ENCODE results near the gene NRM.
"Not testable (repeated sequence)": the region's sequence is repeated elsewhere in the genome, so short reads cannot be mapped to it uniquely, and the experiment has no call there.

NRM gene

GRCh38 chr6:30722025-30722279 lies 31.2 kb upstream of the NRM start:
- peak in 4 of 42 donors; percentile 4 to 45 (median 22) for DNase-seq

GRCh38 chr6:30721198-30722024 lies 30.6 kb upstream of the NRM start:
- intact Hi-C loops (cut with DNase I), result loop anchor here (1.0 to 5.0 kb wide), 2 partner anchors 42 to 104 kb away; partner anchors contain the start of genes MRPS18B and PPP1R10
- peak; percentile 70 to 97 (median 91) for DNase-seq

More at GRCh38 chr6:30722025-30722279, 31.2 kb upstream of the NRM start:
- intact Hi-C loops (cut with DNase I), result loop anchor here (1.0 to 5.0 kb wide), 2 partner anchors 43 to 105 kb away; partner anchors contain the start of genes MRPS18B and PPP1R10

DNA sequence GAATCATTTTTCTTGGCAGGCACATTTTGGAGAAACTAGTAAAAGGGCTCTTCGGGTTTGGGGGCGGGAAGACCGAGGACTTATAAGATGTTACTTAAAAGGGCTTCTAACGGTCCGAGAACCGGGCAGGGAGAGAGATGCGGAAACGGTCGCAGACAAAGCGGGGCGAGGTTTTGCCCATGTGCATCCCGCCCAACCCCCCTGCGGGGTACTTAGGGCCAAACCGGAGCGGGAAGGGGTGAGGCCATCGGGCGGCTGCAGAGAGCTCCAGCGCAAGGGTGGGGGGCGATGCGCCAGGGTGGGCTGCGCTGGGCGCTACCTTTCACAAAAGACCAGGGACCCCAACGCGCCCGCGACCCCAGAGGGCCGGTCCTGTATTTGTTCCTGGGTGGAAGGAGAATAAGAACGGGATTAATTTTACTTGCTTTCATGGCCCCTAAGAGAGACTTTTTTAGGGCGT lies 30.0 kb upstream of the NRM start:
- peak in 39 of 42 donors; percentile 18 to 79 (median 59) for DNase-seq
- intact Hi-C loops (cut with DNase I), result loop anchor here (5.0 kb wide), 1 partner anchor 103 kb away; the partner anchor contains the start of genes MRPS18B and PPP1R10

DNA sequence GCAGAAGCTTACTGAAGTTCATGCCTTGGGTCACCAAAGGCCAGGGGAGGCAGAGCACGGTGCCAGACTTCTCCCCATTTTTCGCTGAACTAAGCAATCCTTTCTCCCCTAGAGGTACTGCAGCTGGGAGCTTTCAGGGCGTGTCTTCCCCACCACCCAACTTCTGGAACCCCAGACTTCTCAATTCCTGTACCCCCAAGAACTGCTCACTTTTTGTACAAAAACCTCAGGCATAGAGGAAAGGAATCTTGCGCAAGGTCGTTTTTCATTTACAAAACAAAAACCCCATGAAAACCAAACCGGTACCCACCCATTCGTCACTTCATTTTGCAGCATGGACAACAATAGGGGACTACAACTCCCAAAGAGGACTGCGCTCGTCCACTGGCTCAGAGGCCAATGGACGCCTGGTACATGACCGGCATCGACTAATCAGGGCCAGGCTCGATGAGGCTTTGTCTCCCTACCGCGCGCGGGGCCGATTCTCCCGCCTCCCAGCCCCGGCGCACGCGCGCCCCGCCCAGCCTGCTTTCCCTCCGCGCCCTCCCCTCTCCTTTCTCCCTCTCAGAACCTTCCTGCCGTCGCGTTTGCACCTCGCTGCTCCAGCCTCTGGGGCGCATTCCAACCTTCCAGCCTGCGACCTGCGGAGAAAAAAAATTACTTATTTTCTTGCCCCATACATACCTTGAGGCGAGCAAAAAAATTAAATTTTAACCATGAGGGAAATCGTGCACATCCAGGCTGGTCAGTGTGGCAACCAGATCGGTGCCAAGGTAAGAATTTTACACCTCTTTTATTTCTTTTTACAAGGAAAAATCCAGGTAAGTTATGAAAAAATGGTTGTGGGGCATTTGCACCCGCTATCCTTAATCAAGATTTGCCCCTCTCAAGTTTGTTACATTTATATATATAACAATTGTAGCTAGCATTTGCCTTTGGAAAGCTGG lies 29.3 kb upstream of the NRM start, which contains the start of gene TUBB:
TUBB (plus strand) TSS at position 562 of the 947 bp plus-strand sequence; CDS start at position 717, 155 bp downstream.
- intact Hi-C loops (cut with DNase I), result loop anchor here (5.0 kb wide), 1 partner anchor 103 kb away; the partner anchor contains the start of genes MRPS18B and PPP1R10
- peak; percentile 95 to 100 (median 99) for DNase-seq

GRCh38 chr6:30719356-30719755 lies 28.6 kb upstream of the NRM start:
- intact Hi-C loops (cut with DNase I), result no loop called here
- DNase-seq, result no peak

GRCh38 chr6:30717845-30718720 lies 27.3 kb upstream of the NRM start:
- intact Hi-C loops (cut with DNase I), result loop anchor here (2.0 kb wide), 2 partner anchors 27 to 35 kb away; partner anchors contain the start of gene NRM
- DNase-seq, result not testable (repeated sequence)

DNA sequence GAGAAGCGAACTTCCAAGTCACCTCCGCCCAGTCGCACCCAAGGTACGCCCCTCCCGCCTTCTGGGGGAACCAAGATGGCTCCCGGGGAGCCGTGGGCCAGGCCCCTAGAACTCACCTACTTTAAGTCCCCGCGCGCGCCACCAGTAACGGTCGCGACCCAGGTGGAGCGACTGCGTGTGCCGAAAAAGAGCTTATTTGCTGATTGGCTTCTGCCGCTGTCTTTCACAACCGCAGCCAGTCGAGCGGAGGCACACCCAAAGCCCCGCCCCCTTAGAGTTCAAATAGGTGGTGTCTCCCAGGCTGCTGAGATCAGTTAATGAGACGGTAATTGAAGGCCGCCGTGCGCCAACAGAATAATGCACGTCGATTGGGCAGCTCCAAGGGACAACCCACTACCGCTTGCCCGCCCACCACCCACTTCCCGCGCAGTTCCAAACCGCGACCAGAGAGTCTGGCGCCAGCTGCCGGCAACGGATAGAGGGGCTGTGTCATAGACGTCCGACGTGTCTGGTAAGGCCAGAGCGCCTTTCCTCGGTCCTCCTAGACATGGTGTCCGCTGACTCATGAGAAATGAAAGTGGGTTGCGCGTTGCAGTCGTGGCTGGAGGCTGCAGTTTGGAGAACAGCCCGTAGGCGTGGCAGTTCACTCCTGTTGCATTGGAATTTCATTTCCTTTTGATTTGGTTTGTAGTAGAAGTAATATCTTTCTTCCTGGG lies 26.5 kb upstream of the NRM start, which contains the start of gene MDC1:
MDC1 (minus strand) TSS at position 153 of the 716 bp plus-strand sequence. CDS start 2,106 bp downstream, outside the sequence.
- peak; percentile 96 to 100 (median 100) for DNase-seq
- intact Hi-C loops (cut with DNase I), result loop anchor here (2.0 kb wide), 2 partner anchors 26 to 34 kb away; partner anchors contain the start of gene NRM

DNA sequence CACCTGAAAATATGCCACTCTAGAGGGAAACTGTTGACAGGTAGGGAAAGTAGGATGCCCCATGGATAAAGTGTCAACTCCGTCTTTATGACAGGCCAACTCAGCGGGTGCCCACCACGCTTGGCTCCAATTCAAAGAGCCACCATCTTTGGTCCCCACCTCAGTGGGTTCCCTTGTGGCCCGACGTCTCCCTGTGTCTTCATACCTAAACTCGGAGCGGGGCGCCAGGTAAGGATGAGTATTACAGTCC lies 26.0 kb upstream of the NRM start:
- intact Hi-C loops (cut with DNase I), result loop anchor here (2.0 kb wide), 2 partner anchors 26 to 34 kb away; partner anchors contain the start of gene NRM

GRCh38 chr6:30714263-30714662 lies 23.5 kb upstream of the NRM start:
- DNase-seq, result no peak
- intact Hi-C loops (cut with DNase I), result no loop called here

More for the DNA sequence above, 26.0 kb upstream of the NRM start:
- no peak for DNase-seq

GRCh38 chr6:30712441-30712945 lies 21.7 kb upstream of the NRM start:
- intact Hi-C loops (cut with DNase I), result no loop called here
- DNase-seq, result no peak

- DNase-seq, result no peak
- intact Hi-C loops (cut with DNase I), result no loop called here
Observed at GRCh38 chr6:30711758-30712380, 21.1 kb upstream of the NRM start.

DNA sequence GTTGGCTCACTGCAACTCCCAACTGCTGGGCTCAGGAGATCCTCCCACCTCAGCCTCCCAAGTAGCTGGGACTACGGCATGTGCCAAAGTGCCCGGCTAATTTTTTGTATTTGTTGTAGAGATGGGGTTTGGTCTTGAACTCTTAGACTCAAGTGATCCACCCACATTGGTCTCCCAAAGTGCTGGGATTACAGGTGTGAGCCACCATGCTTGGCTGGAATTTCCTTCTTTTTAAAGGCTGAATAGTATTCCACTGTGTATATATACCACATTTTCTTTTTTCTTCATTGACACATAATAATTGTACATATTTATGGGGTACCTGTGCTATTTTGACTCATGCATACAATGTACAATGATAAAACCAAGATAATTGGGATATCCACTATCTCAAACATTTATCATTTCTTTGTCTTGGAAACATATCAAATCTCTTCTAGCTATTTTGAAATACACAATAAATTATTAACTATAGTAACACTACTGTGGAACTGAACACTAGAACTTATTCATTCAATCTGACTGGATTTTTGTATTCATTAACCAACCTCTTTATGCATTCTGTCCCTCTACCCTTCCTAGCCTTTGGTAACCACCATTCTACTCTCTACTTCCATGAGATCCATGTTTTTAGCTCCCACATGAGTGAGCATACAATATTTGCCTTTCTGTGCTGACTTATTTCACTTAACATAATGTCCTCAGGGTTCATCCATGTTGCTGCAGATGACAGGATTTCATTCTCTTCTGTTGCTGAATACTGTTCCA lies 18.5 kb upstream of the NRM start:
- intact Hi-C loops (cut with DNase I), result no loop called here
- no peak for DNase-seq

- intact Hi-C loops (cut with DNase I), result no loop called here
- no peak for DNase-seq
Observed at GRCh38 chr6:30707281-30707850, 16.6 kb upstream of the NRM start.

DNA sequence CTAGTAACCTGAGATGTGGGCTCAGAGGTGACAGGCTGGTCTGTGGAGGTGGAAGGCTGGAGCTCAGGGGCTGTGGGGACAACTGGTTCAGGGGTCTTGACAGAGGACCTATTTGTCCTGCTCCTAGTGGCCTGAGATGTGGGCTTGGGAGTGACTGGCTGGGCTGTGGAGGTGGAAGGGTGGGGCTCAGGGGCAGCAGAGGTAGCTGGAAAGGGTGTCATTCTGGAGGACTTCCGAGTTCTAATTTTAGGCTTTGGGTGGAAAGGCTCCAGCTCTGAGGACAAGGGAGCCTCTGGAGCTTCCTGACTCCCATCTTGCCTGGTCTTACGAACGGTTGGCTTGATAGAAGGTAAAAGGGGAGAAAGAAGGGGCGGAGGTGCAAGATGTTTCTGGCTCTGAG lies 14.8 kb upstream of the NRM start:
- intact Hi-C loops (cut with DNase I), result no loop called here
- DNase-seq, result no peak

DNA sequence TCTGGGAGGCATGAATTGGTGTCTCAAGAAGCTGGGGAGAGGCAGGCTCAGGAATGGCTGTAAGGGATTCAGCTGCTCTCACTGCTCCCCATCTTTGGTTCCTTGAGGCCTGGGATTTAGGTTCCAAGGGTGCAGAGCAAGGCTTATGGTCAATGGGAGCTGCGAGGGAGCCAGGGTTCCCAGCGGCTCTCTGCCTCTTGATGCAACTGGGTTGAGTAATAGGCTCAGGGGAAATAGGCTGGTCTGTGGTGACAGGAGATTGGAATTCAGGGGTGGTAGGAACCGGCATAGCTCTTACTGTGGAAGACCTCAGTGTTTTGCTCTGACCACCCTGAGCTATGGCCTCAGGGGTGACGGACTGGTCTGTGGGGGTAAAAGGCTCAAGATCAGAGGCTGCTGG lies 13.0 kb upstream of the NRM start:
- intact Hi-C loops (cut with DNase I), result no loop called here
- DNase-seq, result no peak

GRCh38 chr6:30703011-30703410 lies 12.2 kb upstream of the NRM start:
- intact Hi-C loops (cut with DNase I), result no loop called here

More at GRCh38 chr6:30703011-30703410, 12.2 kb upstream of the NRM start:
- no peak for DNase-seq

Data from head of caudate nucleus (tissue), 42 donors.